HepG2 (cell line): ENCODE results near the gene TTC39B. TPM values are rescaled to one million over a fixed set of nuclear protein-coding genes. Genes with fewer than 3 reads are reported as not detected.

Source experiments
- ASH2L ChIP-seq: fragments of 300-600, 200-600 bp; sonication (generic); IDR thresholded peaks from 2 replicates; pipeline ENCODE4 v1.7.0; 2017; ENCODE audit warnings: low read depth, mild to moderate bottlenecking, moderate library complexity, mixed read lengths, low read length; ENCODE audit not compliant: insufficient read length
- BCL6 ChIP-seq: IDR thresholded peaks from 2 replicates; pipeline ENCODE4 v1.6.1; 2016; ENCODE audit warnings: missing genetic modification reagents, missing compliant biosample characterization
- BRD4 ChIP-seq: sonication (generic); formaldehyde crosslinking; IDR thresholded peaks from 2 replicates; pipeline ENCODE4 v1.4.0; 2020; ENCODE audit warnings: missing genetic modification reagents
- FOXJ3 ChIP-seq: sonication (generic); formaldehyde crosslinking; IDR thresholded peaks from 2 replicates; pipeline ENCODE4 v1.4.0; 2020; ENCODE audit warnings: missing genetic modification reagents, mild to moderate bottlenecking, borderline replicate concordance
- FOXP1 ChIP-seq, 2 experiments: fragments of 450-650 bp in 1 of 2; IDR thresholded peaks; 2 replicates each; pipeline ENCODE4 v1.6.1; 2017 to 2018; ENCODE audit warnings: antibody characterized with exemption in 1 of 2
- GLI4 ChIP-seq: sonication (generic); formaldehyde crosslinking; IDR thresholded peaks from 2 replicates; pipeline ENCODE4 v1.5.1; 2020; ENCODE audit warnings: missing genetic modification reagents, mild to moderate bottlenecking, moderate library complexity, borderline replicate concordance
- KDM2A ChIP-seq: sonication (generic); formaldehyde crosslinking; IDR thresholded peaks from 2 replicates; pipeline ENCODE4 v1.4.0; 2020; ENCODE audit warnings: low read depth, missing genetic modification reagents, borderline replicate concordance
- KDM4B ChIP-seq: sonication (generic); formaldehyde crosslinking; IDR thresholded peaks from 2 replicates; pipeline ENCODE4 v1.4.0; 2020; ENCODE audit warnings: missing genetic modification reagents
- KLF6 ChIP-seq: IDR thresholded peaks from 2 replicates; pipeline ENCODE4 v1.8.0; 2016; ENCODE audit warnings: missing biosample characterization, missing genetic modification reagents
- MEIS2 ChIP-seq: sonication (generic); formaldehyde crosslinking; IDR thresholded peaks from 2 replicates; pipeline ENCODE4 v1.9.0; 2021; ENCODE audit warnings: mild to moderate bottlenecking, missing genetic modification reagents
- MXI1 ChIP-seq: IDR thresholded peaks from 3 replicates; pipeline ENCODE4 v1.6.1; 2012; ENCODE audit warnings: low read depth, low read length, inconsistent platforms, borderline replicate concordance
- MYNN ChIP-seq: sonication (generic); formaldehyde crosslinking; IDR thresholded peaks from 2 replicates; pipeline ENCODE4 v1.4.0; 2020; ENCODE audit warnings: mild to moderate bottlenecking, low read depth, missing genetic modification reagents
- NCOR1 ChIP-seq: fragments of 200-600 bp; sonication (generic); IDR thresholded peaks from 2 replicates; pipeline ENCODE4 v1.7.0; 2017; ENCODE audit warnings: antibody characterized with exemption, low read length, borderline replicate concordance
- NFKBIZ ChIP-seq: IDR thresholded peaks from 2 replicates; pipeline ENCODE4 v1.6.1; 2018; ENCODE audit warnings: missing genetic modification reagents, missing compliant biosample characterization
- ONECUT2 ChIP-seq: sonication (generic); formaldehyde crosslinking; IDR thresholded peaks from 2 replicates; pipeline ENCODE4 v1.4.0; 2020; ENCODE audit warnings: missing genetic modification reagents
- PCBP1 ChIP-seq: fragments of 200-400 bp; formaldehyde crosslinking; IDR thresholded peaks from 2 replicates; pipeline ENCODE4 v1.6.1; 2017; ENCODE audit warnings: mild to moderate bottlenecking, low read depth, low read length, borderline replicate concordance
- SMYD3 ChIP-seq: sonication (generic); formaldehyde crosslinking; IDR thresholded peaks from 2 replicates; pipeline ENCODE4 v1.8.1; 2023; ENCODE audit warnings: mild to moderate bottlenecking, missing genetic modification reagents
- SOX13 ChIP-seq, 3 experiments: fragments of 450-650 bp in 1 of 3; sonication (generic) in 1 of 3; formaldehyde crosslinking in 1 of 3; IDR thresholded peaks in 2 of 3; conservative IDR thresholded peaks in 1 of 3; 2 replicates each; pipeline versions ENCODE4 v1.5.0 to v1.6.1; 2016 to 2020; ENCODE audit warnings: antibody characterized with exemption in 1 of 3, mild to moderate bottlenecking in 1 of 3, missing compliant biosample characterization in 1 of 3, missing genetic modification reagents in 1 of 3, moderate library complexity in 1 of 3
- SOX6 ChIP-seq, 2 experiments: fragments of 450-650 bp in 1 of 2; sonication (generic) in 1 of 2; formaldehyde crosslinking in 1 of 2; IDR thresholded peaks; 2 replicates each; pipeline versions ENCODE4 v1.4.0 to v1.6.1; 2017 to 2020; ENCODE audit warnings: antibody characterized with exemption in 1 of 2, mild to moderate bottlenecking in 1 of 2, missing genetic modification reagents in 1 of 2
- SPEN ChIP-seq: sonication (generic); formaldehyde crosslinking; IDR thresholded peaks from 2 replicates; pipeline ENCODE4 v1.5.1; 2020; ENCODE audit warnings: low read depth, mild to moderate bottlenecking, missing genetic modification reagents
- STAG1 ChIP-seq: sonication (generic); formaldehyde crosslinking; IDR thresholded peaks from 2 replicates; pipeline ENCODE4 v1.4.0; 2020; ENCODE audit warnings: missing genetic modification reagents
- TCF7 ChIP-seq: sonication (generic); IDR thresholded peaks from 2 replicates; pipeline ENCODE4 v1.6.1; 2016; ENCODE audit warnings: antibody characterized with exemption, low read depth
- ZNF446 ChIP-seq: sonication (generic); formaldehyde crosslinking; IDR thresholded peaks from 2 replicates; pipeline ENCODE4 v1.5.0; 2020; ENCODE audit warnings: mild to moderate bottlenecking, missing genetic modification reagents
- ZSCAN9 ChIP-seq: IDR thresholded peaks from 2 replicates; pipeline ENCODE4 v1.6.1; 2016; ENCODE audit warnings: borderline replicate concordance
- polyA plus RNA-seq, 8 experiments: library from polyadenylated mRNA; depleted of rRNA in 3 of 8; stranded (reverse) in 7 of 8; unstranded in 1 of 8; fragments of >200 nt; fragmentation: Illumina TruSeq in 4 of 8; extraction: Trizol in 4 of 8; gene quantifications; 2 replicates each; pipeline versions ENCODE4 v1.2.1 to v1.2.3, GENCODE V29; 2011 to 2016; ENCODE audit warnings: low read depth in 4 of 8, missing spikeins in 1 of 8, mixed read lengths in 1 of 8; ENCODE audit not compliant: insufficient read depth in 1 of 8
- total RNA-seq, 5 experiments: library from RNA; depleted of rRNA; stranded (reverse); fragments of >200 nt; fragmentation: Illumina TruSeq; extraction: Trizol; gene quantifications; 2 replicates each; pipeline ENCODE4 v1.2.3, GENCODE V29; 2016; ENCODE audit warnings: low read depth in 1 of 5
- TF ChIP-seq, protein P1 (sequence below): IDR thresholded peaks from 2 replicates; pipeline ENCODE4 v1.6.1; 2016; ENCODE audit warnings: low read depth, control low read depth
- TF ChIP-seq, protein P2 (sequence below): sonication (generic); formaldehyde crosslinking; IDR thresholded peaks from 2 replicates; pipeline ENCODE4 v1.4.0; 2020; ENCODE audit warnings: mild to moderate bottlenecking, missing genetic modification reagents
- TF ChIP-seq, protein P3 (sequence below): sonication (generic); formaldehyde crosslinking; IDR thresholded peaks from 2 replicates; pipeline ENCODE4 v1.4.0; 2020; ENCODE audit warnings: mild to moderate bottlenecking, missing genetic modification reagents

Gene TTC39B
- total and polyA plus RNA-seq, 2 of the 13 experiments (the other 11 are each of a cell fraction or from before 2014, with no cell fraction given), result 14.3 to 19.4 TPM

DNA sequence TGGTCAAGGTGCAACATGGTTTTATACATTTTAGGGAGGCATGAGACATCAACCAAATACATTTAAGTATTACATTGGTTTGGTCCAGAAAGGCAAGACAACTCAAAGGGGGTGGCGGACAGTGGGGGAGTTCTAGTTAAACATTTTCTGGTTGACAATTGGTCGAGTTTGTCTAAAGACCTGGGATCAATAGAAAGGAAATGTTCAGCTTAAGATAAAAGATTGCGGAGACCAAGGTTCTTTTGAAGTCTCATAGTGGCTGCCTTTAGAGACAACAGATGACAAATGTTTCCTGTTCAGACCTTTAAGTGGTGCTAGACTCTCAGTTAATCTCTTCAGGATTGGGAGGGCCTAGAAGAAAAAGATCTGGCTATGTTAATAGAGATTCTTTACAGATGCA is 47.7 kb upstream of the TTC39B start (continued):
- TF ChIP-seq, protein P1, sequence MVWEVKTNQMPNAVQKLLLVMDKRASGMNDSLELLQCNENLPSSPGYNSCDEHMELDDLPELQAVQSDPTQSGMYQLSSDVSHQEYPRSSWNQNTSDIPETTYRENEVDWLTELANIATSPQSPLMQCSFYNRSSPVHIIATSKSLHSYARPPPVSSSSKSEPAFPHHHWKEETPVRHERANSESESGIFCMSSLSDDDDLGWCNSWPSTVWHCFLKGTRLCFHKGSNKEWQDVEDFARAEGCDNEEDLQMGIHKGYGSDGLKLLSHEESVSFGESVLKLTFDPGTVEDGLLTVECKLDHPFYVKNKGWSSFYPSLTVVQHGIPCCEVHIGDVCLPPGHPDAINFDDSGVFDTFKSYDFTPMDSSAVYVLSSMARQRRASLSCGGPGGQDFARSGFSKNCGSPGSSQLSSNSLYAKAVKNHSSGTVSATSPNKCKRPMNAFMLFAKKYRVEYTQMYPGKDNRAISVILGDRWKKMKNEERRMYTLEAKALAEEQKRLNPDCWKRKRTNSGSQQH, result no peak
- no peak for TF ChIP-seq KDM4B
- TF ChIP-seq ZSCAN9 (CRISPR knock-in tag), result no peak
- TF ChIP-seq, protein P2, sequence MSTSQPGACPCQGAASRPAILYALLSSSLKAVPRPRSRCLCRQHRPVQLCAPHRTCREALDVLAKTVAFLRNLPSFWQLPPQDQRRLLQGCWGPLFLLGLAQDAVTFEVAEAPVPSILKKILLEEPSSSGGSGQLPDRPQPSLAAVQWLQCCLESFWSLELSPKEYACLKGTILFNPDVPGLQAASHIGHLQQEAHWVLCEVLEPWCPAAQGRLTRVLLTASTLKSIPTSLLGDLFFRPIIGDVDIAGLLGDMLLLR (CRISPR knock-in tag), result no peak
- no peak for TF ChIP-seq MEIS2 (CRISPR knock-in tag)
- no peak for TF ChIP-seq ZNF446
- peak; percentile 89 for TF ChIP-seq ONECUT2 (CRISPR knock-in tag)
- TF ChIP-seq, protein P3, sequence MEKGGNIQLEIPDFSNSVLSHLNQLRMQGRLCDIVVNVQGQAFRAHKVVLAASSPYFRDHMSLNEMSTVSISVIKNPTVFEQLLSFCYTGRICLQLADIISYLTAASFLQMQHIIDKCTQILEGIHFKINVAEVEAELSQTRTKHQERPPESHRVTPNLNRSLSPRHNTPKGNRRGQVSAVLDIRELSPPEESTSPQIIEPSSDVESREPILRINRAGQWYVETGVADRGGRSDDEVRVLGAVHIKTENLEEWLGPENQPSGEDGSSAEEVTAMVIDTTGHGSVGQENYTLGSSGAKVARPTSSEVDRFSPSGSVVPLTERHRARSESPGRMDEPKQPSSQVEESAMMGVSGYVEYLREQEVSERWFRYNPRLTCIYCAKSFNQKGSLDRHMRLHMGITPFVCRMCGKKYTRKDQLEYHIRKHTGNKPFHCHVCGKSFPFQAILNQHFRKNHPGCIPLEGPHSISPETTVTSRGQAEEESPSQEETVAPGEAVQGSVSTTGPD, result no peak
- no peak for TF ChIP-seq NFKBIZ (CRISPR knock-in tag)
- TF ChIP-seq FOXJ3, result peak; percentile 59; the same call in 1 of the 2 replicates
- no peak for TF ChIP-seq SPEN (CRISPR knock-in tag)
- peak; percentile 34 for TF ChIP-seq STAG1
- no peak for TF ChIP-seq MYNN
- no peak for TF ChIP-seq PCBP1
- TF ChIP-seq BRD4 (CRISPR knock-in tag), result no peak
- TF ChIP-seq GLI4 (CRISPR knock-in tag), result no peak
- no peak for TF ChIP-seq ASH2L
- TF ChIP-seq TCF7, result peak; percentile 90
- no peak for TF ChIP-seq SMYD3 (CRISPR knock-in tag)
- no peak for TF ChIP-seq MXI1
- peak; percentile 59; the same call in 1 of the 2 replicates for TF ChIP-seq SOX13 (IDR thresholded peaks at IDR 0.05)
- TF ChIP-seq SOX13 (CRISPR knock-in tag; conservative IDR thresholded peaks at IDR 0.05 in 1 of 2, IDR thresholded peaks at IDR 0.05 in 1 of 2), result peak in 1 of 2 experiments; percentile 82; a peak in 2 of 4 replicates
- no peak for TF ChIP-seq NCOR1
- TF ChIP-seq FOXP1 (IDR thresholded peaks at IDR 0.05), result no peak
- peak; percentile 26; the same call in 1 of the 2 replicates for TF ChIP-seq FOXP1 (CRISPR knock-in tag; IDR thresholded peaks at IDR 0.05)
- TF ChIP-seq KLF6 (CRISPR knock-in tag), result no peak
- no peak for TF ChIP-seq SOX6 (IDR thresholded peaks at IDR 0.05)
- peak; percentile 71 for TF ChIP-seq SOX6 (CRISPR knock-in tag; IDR thresholded peaks at IDR 0.05)
- 0 out of 2 replicates have a peak, but pooled peaks have one; percentile 15 for TF ChIP-seq BCL6 (CRISPR knock-in tag)
- TF ChIP-seq KDM2A, result no peak
